GM18868 (cell line): ENCODE data around the gene CLCN1.
A peak's percentile ranks its signal among the peaks of the same experiment; 100 is the strongest.
"Not testable (repeated sequence)": the region's sequence is repeated elsewhere in the genome, so short reads cannot be mapped to it uniquely, and the experiment has no call there.

Source experiments
- ATAC-seq: cut with Tn5 transposase; IDR thresholded peaks from one replicate; pipeline ENCODE4 v1.9.1; 2021; ENCODE audit warnings: mild to moderate bottlenecking, moderate library complexity; ENCODE audit not compliant: unreplicated experiment

Gene CLCN1

GRCh38 chr7:143383642-143383957 is 67.7 kb downstream of the CLCN1 start:
- ATAC-seq, result no peak

GRCh38 chr7:143384148-143384547 is 68.2 kb downstream of the CLCN1 start:
- ATAC-seq, result no peak

- ATAC-seq, result no peak
Observed at GRCh38 chr7:143384661-143385631, 69.0 kb downstream of the CLCN1 start.

DNA sequence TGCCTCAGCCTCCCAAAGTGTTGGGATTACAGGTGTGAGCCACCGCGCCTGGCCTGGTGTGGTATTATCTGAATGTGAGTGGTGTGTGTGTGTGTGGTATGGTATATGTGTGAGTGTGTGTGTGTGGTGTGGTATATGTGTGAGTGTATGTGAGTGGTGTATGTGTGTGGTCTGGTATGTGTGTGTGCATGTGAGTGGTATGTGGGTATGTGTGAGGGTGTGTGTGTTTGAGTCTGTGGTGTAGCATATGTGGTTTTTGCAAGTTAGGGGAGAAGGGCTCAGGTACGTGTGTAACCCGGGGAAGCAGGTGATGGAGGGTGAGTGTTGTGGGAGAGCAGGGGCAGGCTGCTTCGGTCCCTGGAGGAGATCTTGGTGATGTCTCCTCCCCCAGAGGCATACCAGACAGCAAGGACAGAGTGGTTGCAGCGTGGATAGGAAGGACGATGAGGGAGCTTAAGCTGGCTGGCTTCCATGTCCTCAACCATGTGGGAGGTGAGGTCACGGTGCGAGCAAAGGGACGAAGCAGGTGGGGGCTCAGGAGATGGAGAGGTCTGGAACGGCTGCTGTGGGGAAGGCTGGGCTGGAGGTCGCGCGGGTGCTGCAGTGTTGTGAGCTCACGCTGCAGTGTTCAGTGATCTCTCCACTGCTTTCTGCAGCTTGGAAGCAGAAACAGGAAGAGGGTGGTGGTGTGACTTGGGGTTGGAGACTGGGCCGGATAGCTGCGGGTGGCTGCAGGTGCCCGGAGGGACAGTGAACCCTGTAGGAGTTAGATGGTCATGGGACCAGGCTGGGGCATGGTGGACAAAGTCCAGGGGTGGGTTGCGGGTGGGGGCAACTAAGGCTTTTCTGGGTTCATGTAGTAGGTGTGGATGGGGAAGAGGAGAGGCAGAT is 70.2 kb downstream of the CLCN1 start:
- peak; percentile 55 for ATAC-seq

- ATAC-seq, result no peak
Observed at GRCh38 chr7:143387156-143387975, 71.5 kb downstream of the CLCN1 start.

GRCh38 chr7:143388051-143388450 is 72.1 kb downstream of the CLCN1 start:
- ATAC-seq, result no peak

DNA sequence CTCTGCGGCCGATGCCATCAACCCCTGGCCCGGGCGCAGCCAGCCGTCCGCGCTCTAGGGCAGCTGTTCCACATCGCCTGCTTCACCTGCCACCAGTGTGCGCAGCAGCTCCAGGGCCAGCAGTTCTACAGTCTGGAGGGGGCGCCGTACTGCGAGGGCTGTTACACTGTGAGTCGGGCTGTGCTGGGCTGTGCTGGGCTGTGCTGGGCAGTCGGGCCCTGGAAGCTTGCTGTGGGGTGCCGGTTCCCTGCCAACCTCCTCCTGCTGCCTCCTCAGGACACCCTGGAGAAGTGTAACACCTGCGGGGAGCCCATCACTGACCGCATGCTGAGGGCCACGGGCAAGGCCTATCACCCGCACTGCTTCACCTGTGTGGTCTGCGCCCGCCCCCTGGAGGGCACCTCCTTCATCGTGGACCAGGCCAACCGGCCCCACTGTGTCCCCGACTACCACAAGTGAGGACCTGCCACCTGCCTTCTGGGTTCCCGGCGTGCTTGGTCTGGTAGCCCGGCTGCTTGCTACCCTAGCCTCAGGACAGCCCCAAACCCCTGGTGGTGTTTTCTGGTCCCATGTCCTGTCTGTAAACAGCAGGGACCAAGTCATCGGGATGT is 72.7 kb downstream of the CLCN1 start:
- no peak for ATAC-seq

DNA sequence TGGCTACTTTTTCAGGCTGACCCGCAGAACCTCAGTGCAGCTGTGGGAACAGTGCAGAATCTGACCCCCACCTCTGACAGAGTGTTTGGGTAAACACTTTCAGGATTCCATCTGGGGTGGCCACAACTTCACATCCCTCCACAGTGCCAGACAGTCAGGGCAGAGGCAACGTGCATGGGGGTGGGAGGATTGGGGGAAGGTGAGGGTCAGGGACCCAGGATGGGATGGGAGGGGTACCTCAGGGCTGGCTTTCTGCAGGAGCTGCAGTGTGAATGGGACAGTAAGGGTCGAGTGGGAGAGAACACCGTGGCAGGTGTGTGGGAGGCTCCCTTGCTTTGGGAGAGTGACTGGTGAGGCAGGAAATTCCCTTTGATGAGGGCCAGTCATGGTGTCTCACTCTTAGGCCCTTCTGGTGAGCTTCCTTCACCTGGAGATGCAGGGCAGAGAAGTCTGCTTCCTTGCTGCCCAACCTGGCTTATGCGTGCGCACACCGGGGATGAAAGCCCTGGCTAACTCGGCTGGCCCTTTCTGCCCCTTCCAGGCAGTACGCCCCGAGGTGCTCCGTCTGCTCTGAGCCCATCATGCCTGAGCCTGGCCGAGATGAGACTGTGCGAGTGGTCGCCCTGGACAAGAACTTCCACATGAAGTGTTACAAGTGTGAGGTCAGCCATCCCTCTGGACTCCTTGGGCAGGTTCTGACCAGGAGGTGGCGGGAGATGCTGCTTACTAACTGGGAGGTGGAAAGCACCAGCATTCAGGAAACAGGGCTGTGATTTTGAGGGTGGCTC is 73.6 kb downstream of the CLCN1 start:
- no peak for ATAC-seq

- ATAC-seq, result no peak
Observed at GRCh38 chr7:143390104-143390772, 74.3 kb downstream of the CLCN1 start.

DNA sequence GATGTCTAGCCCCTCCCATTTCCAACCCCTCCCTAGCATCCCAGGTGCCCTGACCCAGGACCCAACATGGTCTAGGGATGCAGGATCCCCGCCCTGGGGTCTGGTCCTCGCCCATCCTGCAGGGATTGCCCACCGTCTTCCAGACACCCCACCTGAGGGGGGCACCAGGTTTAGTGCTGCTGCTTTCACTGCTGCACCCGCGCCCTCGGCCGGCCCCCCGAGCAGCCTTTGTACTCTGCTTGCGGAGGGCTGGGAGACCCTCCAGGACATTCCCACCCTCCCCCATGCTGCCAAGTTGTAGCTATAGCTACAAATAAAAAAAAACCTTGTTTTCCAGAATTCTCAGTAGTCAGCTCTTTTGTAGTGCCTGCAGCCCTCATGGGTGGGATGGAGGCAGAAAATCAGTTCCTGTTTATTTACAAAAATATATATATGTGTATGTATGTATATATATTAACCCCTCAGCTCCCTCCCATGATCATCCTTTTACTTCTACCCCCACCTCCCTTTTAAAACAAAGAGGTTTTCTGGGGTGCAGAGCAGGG is 74.9 kb downstream of the CLCN1 start:
- no peak for ATAC-seq

DNA sequence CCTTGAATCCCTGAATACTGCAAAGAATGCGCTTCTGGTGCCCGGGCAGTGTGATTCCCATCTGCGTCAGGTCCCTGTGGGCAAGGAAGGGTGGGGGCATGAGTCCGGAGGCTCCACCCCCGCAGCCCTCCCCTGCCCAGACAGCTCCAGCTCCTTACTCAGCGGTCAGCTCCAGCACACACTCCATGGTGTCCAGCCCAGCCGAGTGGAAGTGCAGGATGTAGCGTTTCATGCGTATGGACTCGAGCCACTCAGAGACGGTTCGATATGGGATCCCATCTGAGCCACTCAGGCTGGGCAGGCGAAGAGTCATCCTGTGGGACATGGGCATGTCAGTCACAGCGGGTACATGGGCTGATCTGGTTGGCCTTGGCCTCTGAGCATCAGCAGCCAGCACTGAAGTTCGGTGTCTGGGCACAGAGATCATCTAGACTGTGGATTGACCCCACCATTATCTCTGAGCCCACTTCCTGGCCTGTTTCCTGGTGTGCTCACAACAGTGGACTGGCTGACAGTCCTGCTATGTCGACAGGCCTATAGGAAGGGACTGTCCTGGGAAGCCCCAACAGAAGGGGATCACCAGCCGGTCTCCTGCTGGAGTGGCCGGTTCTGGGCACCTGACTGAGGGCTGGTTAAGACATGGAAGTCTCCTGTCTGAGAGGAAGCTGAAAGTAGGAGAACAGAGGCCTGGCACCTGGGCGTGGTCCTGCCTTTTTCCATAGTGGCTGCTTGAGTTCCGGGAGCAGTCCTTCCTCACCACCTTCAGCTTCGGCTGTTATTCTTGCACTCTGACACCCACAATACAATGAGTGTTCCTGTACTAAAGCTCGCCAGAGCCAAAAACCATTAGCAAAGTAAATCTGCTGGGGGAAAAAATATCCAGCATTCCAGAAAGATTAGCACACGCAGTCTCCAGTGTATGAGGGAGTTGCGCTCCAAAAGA is 75.8 kb downstream of the CLCN1 start:
- ATAC-seq, result no peak

- ATAC-seq, result not testable (repeated sequence)
Observed at GRCh38 chr7:143392427-143392826, 76.5 kb downstream of the CLCN1 start.

DNA sequence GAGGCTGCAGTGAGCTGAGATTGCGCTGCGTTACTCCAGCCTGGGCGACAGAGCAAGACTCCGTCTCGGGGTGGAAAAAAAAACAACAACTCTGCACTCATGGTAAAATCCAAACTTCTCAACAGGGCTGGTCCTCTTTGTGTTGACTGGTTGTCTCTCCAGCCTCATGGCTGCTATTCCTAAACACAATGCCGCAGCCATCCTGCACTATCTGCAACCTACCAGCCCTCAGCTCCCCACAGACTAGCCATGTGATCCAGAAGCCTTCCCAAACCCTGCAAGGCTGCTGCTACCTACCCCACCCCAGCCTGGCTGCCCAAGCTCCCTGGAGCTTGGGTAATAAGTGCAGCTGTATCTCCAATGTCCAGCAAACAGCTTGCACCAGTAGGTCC is 77.0 kb downstream of the CLCN1 start:
- no peak for ATAC-seq

- ATAC-seq, result no peak
Observed at GRCh38 chr7:143393267-143394041, 77.5 kb downstream of the CLCN1 start.

- no peak for ATAC-seq
Observed at GRCh38 chr7:143394068-143394467, 78.2 kb downstream of the CLCN1 start.

DNA sequence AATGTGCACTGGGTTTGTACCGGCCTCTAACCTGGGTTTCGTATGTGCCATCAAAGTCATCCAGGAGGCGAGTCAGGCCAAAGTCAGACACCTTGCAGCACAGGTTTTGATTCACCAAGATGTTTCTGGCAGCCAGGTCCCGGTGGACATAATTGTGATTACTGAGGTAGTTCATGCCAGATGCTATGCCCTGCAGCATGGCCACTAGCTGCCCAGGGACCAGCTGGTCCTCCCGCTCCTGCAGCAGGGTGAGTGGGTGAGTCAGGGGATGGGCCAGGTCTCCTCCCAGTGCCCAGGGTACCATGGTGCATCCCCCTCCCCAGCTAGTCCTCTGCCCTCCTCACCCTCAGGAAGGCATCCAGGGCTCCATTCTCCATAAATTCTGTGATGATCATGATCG is 78.9 kb downstream of the CLCN1 start:
- no peak for ATAC-seq
